NCI-H1930 (cell line): ENCODE data around the gene PSME3IP1.
"Not testable (repeated sequence)": the region's sequence is repeated elsewhere in the genome, so short reads cannot be mapped to it uniquely, and the experiment has no call there.

Experiments
- DNase-seq, 2 experiments: peaks; one replicate each; lab custom pipeline; 2025; lab: John Stamatoyannopoulos, UW

PSME3IP1 gene

GRCh38 chr16:57196753-57197152 is 10.9 kb upstream of the PSME3IP1 start:
- DNase-seq: no peak

GRCh38 chr16:57196286-57196685 is 10.4 kb upstream of the PSME3IP1 start:
- DNase-seq: no peak

- peak; percentile 6 to 30 for DNase-seq
Measured at GRCh38 chr16:57194512-57194911, 8.7 kb upstream of the PSME3IP1 start.

GRCh38 chr16:57192720-57193486 is 7.1 kb upstream of the PSME3IP1 start:
- DNase-seq: no peak

- no peak for DNase-seq
Measured at GRCh38 chr16:57192146-57192545, 6.3 kb upstream of the PSME3IP1 start.

- DNase-seq: no peak
Measured at GRCh38 chr16:57191056-57191571, 5.3 kb upstream of the PSME3IP1 start.

GRCh38 chr16:57190136-57190535 is 4.3 kb upstream of the PSME3IP1 start:
- no peak for DNase-seq

GRCh38 chr16:57189527-57189926 is 3.7 kb upstream of the PSME3IP1 start:
- DNase-seq: not testable (repeated sequence)

GRCh38 chr16:57188711-57189002 is 2.8 kb upstream of the PSME3IP1 start:
- DNase-seq: no peak

- DNase-seq: not testable (repeated sequence)
Measured at GRCh38 chr16:57187902-57188710, 2.3 kb upstream of the PSME3IP1 start.

GRCh38 chr16:57186872-57187854 is 1.3 kb upstream of the PSME3IP1 start:
- no peak for DNase-seq

GRCh38 chr16:57185446-57185944 is 344 bp downstream of the PSME3IP1 start:
- DNase-seq: no peak

- DNase-seq: no peak
Measured at GRCh38 chr16:57184887-57185445, 873 bp downstream of the PSME3IP1 start.

- no peak for DNase-seq
Measured at GRCh38 chr16:57184113-57184512, 1.7 kb downstream of the PSME3IP1 start.

GRCh38 chr16:57179215-57179828 is 6.5 kb downstream of the PSME3IP1 start:
- no peak for DNase-seq

GRCh38 chr16:57178793-57179212 is 7.0 kb downstream of the PSME3IP1 start:
- DNase-seq: no peak

- DNase-seq: no peak
Measured at GRCh38 chr16:57178196-57178595, 7.6 kb downstream of the PSME3IP1 start.

GRCh38 chr16:57175896-57176295 is 9.9 kb downstream of the PSME3IP1 start:
- DNase-seq: no peak

- DNase-seq: no peak
Measured at GRCh38 chr16:57172721-57173290, 13.0 kb downstream of the PSME3IP1 start.

GRCh38 chr16:57169327-57169726 is 16.5 kb downstream of the PSME3IP1 start:
- DNase-seq: no peak

GRCh38 chr16:57167953-57168352 is 17.9 kb downstream of the PSME3IP1 start:
- DNase-seq: peak in 1 of 2 experiments; percentile 1
